ENCODE data around the gene TFG.

TFG gene

GRCh38 chr3:100748967-100749366 is 39.7 kb downstream of the TFG start:
- Histone ChIP-seq H3K9me3 (ENCODE audit: control insufficient read depth, low read length) (no peaks in the 10 kb centered on the region), H3K9ac (no peak overlapping the region), H3K36me3 (ENCODE audit: control insufficient read depth, insufficient read depth, low read length) (no peaks in the 10 kb centered on the region), H3K79me2 (no peaks in the 10 kb centered on the region), H2AFZ (no peak overlapping the region), H3K4me1 (peaks cover 4% of the 10 kb centered on the region), H3K27me3 (ENCODE audit: control insufficient read depth, insufficient read depth, low read length) (no peaks in the 10 kb centered on the region), H3K4me3 (ENCODE audit: low read depth, low read length) (no peak overlapping the region), H3K4me2 (ENCODE audit: low read length) (no peak overlapping the region), H3K27ac (no peak overlapping the region)
- TF ChIP-seq CTCF (IDR thresholded peaks at IDR 0.05), result no peak

- Histone ChIP-seq H3K4me1 (peaks cover 42% of the 10 kb centered on the region), H3K36me3 (ENCODE audit: control insufficient read depth, insufficient read depth, low read length) (no peaks in the 10 kb centered on the region), H3K9me3 (ENCODE audit: control insufficient read depth, low read length) (no peaks in the 10 kb centered on the region), H3K4me2 (ENCODE audit: low read length) (peak overlapping the region; percentile 21), H3K27ac (peak overlapping the region; percentile 71), H3K79me2 (no peaks in the 10 kb centered on the region), H3K4me3 (ENCODE audit: low read depth, low read length) (no peak overlapping the region), H3K27me3 (ENCODE audit: control insufficient read depth, insufficient read depth, low read length) (no peaks in the 10 kb centered on the region), H2AFZ (peak overlapping the region; percentile 36), H3K9ac (no peak overlapping the region)
- no peak for TF ChIP-seq CTCF (IDR thresholded peaks at IDR 0.05)
Measured at GRCh38 chr3:100753846-100754245, 44.6 kb downstream of the TFG start.

DNA sequence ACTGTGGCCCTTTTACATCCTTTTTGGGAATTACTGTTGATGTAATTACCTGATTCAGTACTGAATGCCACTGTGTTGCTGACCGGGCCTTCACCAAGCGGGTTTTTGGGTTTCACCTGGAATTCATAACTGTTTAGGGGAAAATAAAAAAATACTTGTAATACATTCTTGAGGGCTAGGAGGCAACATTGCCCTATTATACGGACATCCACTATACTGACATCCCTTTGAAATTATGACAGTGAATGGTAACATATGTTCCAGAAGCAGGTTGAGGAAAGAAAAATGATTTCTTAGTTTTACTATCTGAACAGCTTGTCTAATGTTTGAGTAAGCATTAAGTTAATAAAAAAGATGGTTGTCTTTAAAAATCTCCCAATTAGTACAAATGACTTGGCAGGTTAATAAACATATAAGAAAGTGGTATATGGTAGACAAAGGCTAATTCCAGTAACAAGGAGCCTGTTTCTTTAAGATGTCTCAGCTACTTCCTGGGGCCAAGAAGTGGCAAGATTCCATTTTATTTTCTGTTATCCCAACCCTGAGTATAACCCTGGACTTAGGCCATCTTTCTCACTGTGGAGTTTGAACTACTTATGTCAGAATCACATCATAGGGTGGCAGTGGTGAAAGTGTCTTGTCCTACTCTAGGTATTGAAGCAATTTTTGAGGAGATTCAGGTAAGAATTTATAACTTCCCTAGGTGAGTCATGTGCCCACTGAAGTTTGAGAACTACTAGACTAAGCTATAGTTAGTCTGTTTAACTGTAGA is 45.5 kb downstream of the TFG start:
- TF ChIP-seq CTCF (IDR thresholded peaks at IDR 0.05), result no peak
- Histone ChIP-seq H3K27ac (peak overlapping the region; percentile 71), H3K9ac (no peak overlapping the region), H2AFZ (no peak overlapping the region), H3K9me3 (ENCODE audit: control insufficient read depth, low read length) (no peaks in the 10 kb centered on the region), H3K36me3 (ENCODE audit: control insufficient read depth, insufficient read depth, low read length) (no peaks in the 10 kb centered on the region), H3K4me2 (ENCODE audit: low read length) (no peak overlapping the region), H3K27me3 (ENCODE audit: control insufficient read depth, insufficient read depth, low read length) (no peaks in the 10 kb centered on the region), H3K4me3 (ENCODE audit: low read depth, low read length) (no peak overlapping the region), H3K4me1 (peaks cover 49% of the 10 kb centered on the region), H3K79me2 (no peaks in the 10 kb centered on the region)

GRCh38 chr3:100756441-100756840 is 47.1 kb downstream of the TFG start:
- Histone ChIP-seq H3K4me2 (ENCODE audit: low read length) (no peak overlapping the region), H2AFZ (no peak overlapping the region), H3K36me3 (ENCODE audit: control insufficient read depth, insufficient read depth, low read length) (no peaks in the 10 kb centered on the region), H3K79me2 (no peaks in the 10 kb centered on the region), H3K9me3 (ENCODE audit: control insufficient read depth, low read length) (no peaks in the 10 kb centered on the region), H3K27me3 (ENCODE audit: control insufficient read depth, insufficient read depth, low read length) (no peaks in the 10 kb centered on the region), H3K4me1 (peaks cover 63% of the 10 kb centered on the region), H3K4me3 (ENCODE audit: low read depth, low read length) (no peak overlapping the region), H3K9ac (no peak overlapping the region), H3K27ac (peak overlapping the region; percentile 50)
- TF ChIP-seq CTCF (IDR thresholded peaks at IDR 0.05), result no peak

DNA sequence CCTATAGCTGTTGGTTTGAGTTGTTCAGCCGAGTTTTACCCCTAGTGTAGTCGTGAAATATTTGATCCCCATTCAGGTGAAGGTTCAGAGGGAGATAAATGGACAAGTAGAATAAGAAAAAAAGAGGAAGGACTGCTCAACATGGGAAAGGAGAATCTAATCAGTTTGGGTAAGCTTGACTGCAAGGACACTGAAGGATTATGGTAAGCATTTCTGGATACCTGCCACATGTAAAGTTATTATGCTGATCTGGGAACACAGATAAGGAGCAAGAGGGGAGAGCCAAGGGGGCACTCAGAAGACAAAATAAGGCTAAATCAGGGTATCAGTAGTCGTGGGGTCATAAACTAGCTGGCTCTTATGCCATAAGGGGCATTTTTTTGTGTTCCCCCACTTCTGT is 49.9 kb downstream of the TFG start:
- Histone ChIP-seq H3K27ac (peak overlapping the region; percentile 66), H3K4me1 (peaks cover 59% of the 10 kb centered on the region), H3K4me3 (ENCODE audit: low read depth, low read length) (no peak overlapping the region), H2AFZ (no peak overlapping the region), H3K27me3 (ENCODE audit: control insufficient read depth, insufficient read depth, low read length) (no peaks in the 10 kb centered on the region), H3K9ac (no peak overlapping the region), H3K36me3 (ENCODE audit: control insufficient read depth, insufficient read depth, low read length) (no peaks in the 10 kb centered on the region), H3K4me2 (ENCODE audit: low read length) (no peak overlapping the region), H3K79me2 (no peaks in the 10 kb centered on the region), H3K9me3 (ENCODE audit: control insufficient read depth, low read length) (no peaks in the 10 kb centered on the region)
- no peak for TF ChIP-seq CTCF (IDR thresholded peaks at IDR 0.05)

All from parathyroid adenoma (tissue), 2 donors.